ENCODE data around the gene CD300LG.

CD300LG gene

DNA sequence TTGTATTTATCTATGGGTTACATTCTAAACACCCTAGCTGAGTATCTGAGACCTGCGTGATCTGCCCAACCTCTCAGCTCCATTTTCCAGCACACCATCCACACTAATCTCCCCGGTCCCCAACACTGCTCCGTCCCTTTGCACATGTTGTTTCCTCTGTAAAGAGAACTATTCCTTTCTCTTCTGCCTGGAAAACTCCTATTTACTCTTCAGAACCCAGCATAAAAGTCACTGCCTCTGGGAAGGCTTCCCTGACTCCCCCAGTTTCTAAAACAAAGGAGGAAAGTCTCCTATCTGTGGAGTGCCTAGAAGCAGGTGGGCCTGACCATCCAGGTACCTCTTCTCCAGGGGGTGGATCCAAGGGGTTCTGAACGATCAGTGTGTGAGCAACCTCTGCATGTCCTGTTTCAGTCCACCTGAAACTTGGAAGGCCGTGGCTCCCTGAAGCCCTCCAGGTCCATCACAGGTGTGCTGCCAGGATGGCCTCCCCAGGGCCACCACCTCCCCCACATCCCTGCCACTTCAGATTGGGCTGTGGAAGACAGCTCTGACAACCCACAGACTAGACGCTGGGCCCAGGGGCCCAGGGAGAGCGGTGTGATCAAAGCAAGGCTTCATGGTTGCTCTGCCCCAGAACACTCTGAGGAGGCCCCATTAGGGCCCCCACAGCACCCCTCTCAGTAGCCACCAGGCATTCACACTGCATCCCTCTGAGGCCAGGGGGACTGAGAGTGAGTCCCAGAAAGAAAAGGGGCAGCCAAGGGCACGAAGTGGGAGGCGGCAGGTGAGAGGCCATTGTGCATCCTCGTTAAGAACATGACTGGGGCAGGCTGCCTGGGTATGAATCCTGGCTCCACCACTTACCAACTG is 34.3 kb upstream of the CD300LG start:
- H3K4me1 ChIP-seq (ENCODE audit: control insufficient read depth, insufficient read depth, low read length): peaks cover 9% of the 10 kb centered on the region
- no peak overlapping the region for H3K9ac ChIP-seq (ENCODE audit: low read length)
- peaks cover 23% of the 10 kb centered on the region; the same call in 1 of the 2 replicates for H3K36me3 ChIP-seq (ENCODE audit: control insufficient read depth, insufficient read depth, low read length)
- H3K9me3 ChIP-seq (ENCODE audit: control insufficient read depth, insufficient read depth, low read depth, low read length): no peaks in the 10 kb centered on the region
- no peaks in the 10 kb centered on the region for H3K27me3 ChIP-seq (ENCODE audit: control insufficient read depth, insufficient read depth, low read length)
- no peak overlapping the region for H3K4me3 ChIP-seq (ENCODE audit: low read depth, low read length)
- H3K27ac ChIP-seq (ENCODE audit: low read depth, low read length): no peak overlapping the region

DNA sequence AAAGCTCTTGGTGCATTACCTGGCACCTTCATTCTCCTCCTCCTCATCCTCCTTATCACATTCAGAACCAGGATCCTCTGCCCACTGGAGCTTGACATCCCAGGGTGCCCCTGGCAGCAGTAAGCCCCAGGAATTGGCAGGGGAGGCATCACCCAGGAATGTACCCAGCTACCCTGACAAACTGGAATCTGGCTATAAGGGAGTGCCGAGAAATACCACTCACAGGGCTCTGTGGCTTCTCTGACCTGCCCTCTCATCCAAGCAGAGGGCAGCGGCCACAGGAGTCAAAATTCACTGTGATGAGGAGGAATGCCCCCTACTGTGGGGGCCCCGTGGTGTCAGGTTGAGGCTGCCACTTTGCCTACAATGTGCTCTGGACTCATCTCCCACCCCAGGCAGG is 33.6 kb upstream of the CD300LG start:
- H3K4me3 ChIP-seq (ENCODE audit: low read depth, low read length): no peak overlapping the region
- H3K27ac ChIP-seq (ENCODE audit: low read depth, low read length): no peak overlapping the region
- H3K27me3 ChIP-seq (ENCODE audit: control insufficient read depth, insufficient read depth, low read length): no peaks in the 10 kb centered on the region
- peaks cover 22% of the 10 kb centered on the region; the same call in 1 of the 2 replicates for H3K36me3 ChIP-seq (ENCODE audit: control insufficient read depth, insufficient read depth, low read length)
- no peak overlapping the region for H3K9ac ChIP-seq (ENCODE audit: low read length)
- H3K9me3 ChIP-seq (ENCODE audit: control insufficient read depth, insufficient read depth, low read depth, low read length): no peaks in the 10 kb centered on the region
- H3K4me1 ChIP-seq (ENCODE audit: control insufficient read depth, insufficient read depth, low read length): peaks cover 9% of the 10 kb centered on the region

DNA sequence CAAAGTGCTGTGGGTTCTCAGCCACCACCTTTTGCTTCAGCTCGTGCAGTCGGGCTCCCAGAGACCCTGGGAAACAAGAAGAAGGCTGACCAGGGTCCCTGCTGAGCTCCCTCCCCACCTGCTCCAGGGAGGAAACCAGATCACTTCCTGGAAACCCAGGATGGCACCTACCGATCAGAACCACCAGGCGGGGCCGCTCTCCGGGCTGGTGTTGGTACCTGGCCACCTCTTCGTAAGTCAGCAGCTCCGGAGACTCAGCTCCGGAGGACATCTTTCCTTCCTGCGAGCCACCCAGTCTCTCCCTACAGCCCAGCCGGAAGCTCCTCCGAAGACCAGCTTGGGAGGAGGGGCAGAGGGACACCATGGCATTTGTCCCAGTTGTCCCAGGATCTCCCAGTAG is 33.0 kb upstream of the CD300LG start:
- H3K27ac ChIP-seq (ENCODE audit: low read depth, low read length): no peak overlapping the region
- no peak overlapping the region for H3K9ac ChIP-seq (ENCODE audit: low read length)

DNA sequence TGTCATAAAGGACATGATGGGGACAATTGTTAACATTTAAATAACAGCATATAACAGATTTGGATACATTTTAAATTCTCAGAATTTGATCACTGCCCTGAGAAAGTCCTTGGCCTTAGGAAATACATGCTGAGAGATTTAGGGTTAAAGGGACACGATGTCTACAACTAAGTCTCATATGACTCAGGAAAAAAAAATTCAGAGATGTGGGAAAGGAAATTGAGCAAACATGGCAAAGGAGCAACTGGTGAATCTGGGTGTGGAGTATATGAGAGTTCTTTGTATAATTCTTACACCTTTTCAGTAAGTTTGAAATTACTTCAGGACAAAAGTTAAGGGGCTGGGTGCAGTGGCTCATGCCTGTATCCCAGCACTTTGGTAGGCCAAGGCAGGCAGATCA is 32.3 kb upstream of the CD300LG start:
- peaks cover 9% of the 10 kb centered on the region for H3K4me1 ChIP-seq (ENCODE audit: control insufficient read depth, insufficient read depth, low read length)
- peaks cover 22% of the 10 kb centered on the region; the same call in 1 of the 2 replicates for H3K36me3 ChIP-seq (ENCODE audit: control insufficient read depth, insufficient read depth, low read length)
- H3K4me3 ChIP-seq (ENCODE audit: low read depth, low read length): no peak overlapping the region
- H3K9ac ChIP-seq (ENCODE audit: low read length): no peak overlapping the region
- H3K9me3 ChIP-seq (ENCODE audit: control insufficient read depth, insufficient read depth, low read depth, low read length): no peaks in the 10 kb centered on the region
- no peak overlapping the region for H3K27ac ChIP-seq (ENCODE audit: low read depth, low read length)
- H3K27me3 ChIP-seq (ENCODE audit: control insufficient read depth, insufficient read depth, low read length): no peaks in the 10 kb centered on the region

More for the DNA sequence above, 33.0 kb upstream of the CD300LG start:
- Histone ChIP-seq H3K36me3 (ENCODE audit: control insufficient read depth, insufficient read depth, low read length) (peaks cover 21% of the 10 kb centered on the region; the same call in 1 of the 2 replicates), H3K9me3 (ENCODE audit: control insufficient read depth, insufficient read depth, low read depth, low read length) (no peaks in the 10 kb centered on the region), H3K4me3 (ENCODE audit: low read depth, low read length) (no peak overlapping the region), H3K4me1 (ENCODE audit: control insufficient read depth, insufficient read depth, low read length) (peaks cover 9% of the 10 kb centered on the region), H3K27me3 (ENCODE audit: control insufficient read depth, insufficient read depth, low read length) (no peaks in the 10 kb centered on the region)

DNA sequence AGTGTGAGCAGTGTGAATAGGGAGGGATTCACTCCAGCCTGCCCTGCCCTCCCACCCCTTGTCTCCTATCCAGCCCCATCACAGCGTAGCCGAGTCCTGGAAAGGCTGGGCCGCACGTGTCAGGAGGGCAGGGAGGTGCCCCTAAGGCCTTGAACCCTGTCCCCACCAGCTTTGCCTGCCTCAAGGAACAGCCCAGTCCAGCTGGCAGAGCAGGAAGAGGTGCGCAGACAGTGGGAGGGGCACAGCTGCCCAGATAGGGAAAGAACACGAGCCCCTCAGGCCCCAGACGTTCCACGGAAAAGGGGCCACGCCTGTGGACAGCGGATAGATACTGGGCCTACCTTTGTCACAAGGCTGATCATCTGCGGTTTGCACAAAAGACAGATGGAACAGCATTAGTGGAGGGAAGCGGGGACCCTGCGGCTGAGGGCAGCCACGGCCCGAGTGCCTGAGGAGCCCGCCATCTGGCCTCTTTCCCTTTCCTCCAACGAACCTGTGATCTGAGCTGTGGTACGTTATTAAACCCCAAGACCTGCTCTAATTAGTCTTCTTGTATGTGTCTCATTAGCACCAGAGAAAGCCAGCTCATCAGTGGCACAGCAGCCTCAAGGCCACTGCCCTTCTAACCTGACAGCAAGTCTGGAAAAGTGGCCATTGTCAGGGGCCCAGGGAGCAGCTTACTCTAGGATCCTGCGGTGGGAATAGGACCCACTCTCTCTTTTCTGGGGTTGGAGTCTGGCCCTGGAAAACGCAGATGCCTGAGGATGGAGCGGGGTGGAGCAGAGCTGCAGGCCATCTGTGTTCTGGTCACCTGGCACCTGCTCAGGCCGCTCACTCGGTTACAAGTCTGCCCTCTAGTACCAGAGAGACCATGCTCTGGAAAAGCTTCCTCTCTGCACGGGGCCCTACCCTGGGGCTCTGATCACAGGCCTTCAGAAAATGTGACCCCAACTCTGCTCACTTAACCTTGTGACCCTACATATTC is 30.3 kb upstream of the CD300LG start:
- Histone ChIP-seq H3K27ac (ENCODE audit: low read depth, low read length) (no peak overlapping the region), H3K4me3 (ENCODE audit: low read depth, low read length) (no peak overlapping the region), H3K27me3 (ENCODE audit: control insufficient read depth, insufficient read depth, low read length) (no peaks in the 10 kb centered on the region), H3K36me3 (ENCODE audit: control insufficient read depth, insufficient read depth, low read length) (peaks cover 22% of the 10 kb centered on the region; the same call in 1 of the 2 replicates), H3K9me3 (ENCODE audit: control insufficient read depth, insufficient read depth, low read depth, low read length) (no peaks in the 10 kb centered on the region), H3K9ac (ENCODE audit: low read length) (no peak overlapping the region), H3K4me1 (ENCODE audit: control insufficient read depth, insufficient read depth, low read length) (peaks cover 9% of the 10 kb centered on the region)

DNA sequence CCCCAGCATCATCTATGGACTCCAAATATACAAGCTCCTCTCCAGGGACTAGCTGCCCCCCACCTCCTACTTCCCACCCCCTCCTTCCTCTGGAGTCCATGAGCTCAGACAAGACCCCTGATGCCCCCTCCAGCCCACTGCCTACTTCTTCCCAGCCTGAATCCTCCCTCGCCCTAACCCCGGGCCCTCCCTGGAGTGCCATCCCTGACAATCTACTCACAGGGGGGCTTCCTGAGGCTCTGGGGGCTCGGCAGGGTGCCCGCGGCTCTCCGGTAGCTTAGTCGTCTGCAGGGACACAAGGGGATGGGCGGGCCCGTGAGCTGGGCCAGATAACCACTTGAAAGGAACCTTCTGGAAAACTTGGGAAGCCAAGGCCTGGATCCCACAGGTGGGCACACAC is 29.1 kb upstream of the CD300LG start:
- Histone ChIP-seq H3K9ac (ENCODE audit: low read length) (no peak overlapping the region), H3K4me3 (ENCODE audit: low read depth, low read length) (no peak overlapping the region), H3K27ac (ENCODE audit: low read depth, low read length) (no peak overlapping the region), H3K9me3 (ENCODE audit: control insufficient read depth, insufficient read depth, low read depth, low read length) (no peaks in the 10 kb centered on the region), H3K27me3 (ENCODE audit: control insufficient read depth, insufficient read depth, low read length) (no peaks in the 10 kb centered on the region), H3K36me3 (ENCODE audit: control insufficient read depth, insufficient read depth, low read length) (peaks cover 22% of the 10 kb centered on the region; the same call in 1 of the 2 replicates), H3K4me1 (ENCODE audit: control insufficient read depth, insufficient read depth, low read length) (peaks cover 9% of the 10 kb centered on the region)

DNA sequence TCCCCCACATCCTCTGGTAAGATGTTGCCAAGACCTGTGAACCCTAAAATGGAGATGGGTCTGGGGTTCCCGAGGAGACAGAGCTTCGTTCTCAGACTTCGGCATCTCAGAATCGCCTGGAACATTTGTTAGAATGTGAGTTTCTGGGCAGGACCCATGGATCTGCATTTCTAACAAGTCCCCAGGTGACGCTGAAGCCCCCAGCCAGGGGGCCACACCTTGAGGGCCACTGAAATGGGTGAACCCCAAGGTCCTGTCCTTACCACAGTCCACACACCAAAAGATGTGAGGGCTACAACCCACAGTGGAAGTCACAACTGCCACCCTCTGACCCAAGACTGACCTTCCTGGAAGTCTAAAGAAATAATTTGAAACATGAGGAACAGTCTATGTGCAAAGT is 28.0 kb upstream of the CD300LG start:
- H3K4me3 ChIP-seq (ENCODE audit: low read depth, low read length): no peak overlapping the region
- no peak overlapping the region for H3K9ac ChIP-seq (ENCODE audit: low read length)
- H3K27ac ChIP-seq (ENCODE audit: low read depth, low read length): no peak overlapping the region
- H3K36me3 ChIP-seq (ENCODE audit: control insufficient read depth, insufficient read depth, low read length): peaks cover 15% of the 10 kb centered on the region; the same call in 1 of the 2 replicates
- no peaks in the 10 kb centered on the region for H3K9me3 ChIP-seq (ENCODE audit: control insufficient read depth, insufficient read depth, low read depth, low read length)
- H3K4me1 ChIP-seq (ENCODE audit: control insufficient read depth, insufficient read depth, low read length): peaks cover 4% of the 10 kb centered on the region; the same call in 1 of the 2 replicates
- no peaks in the 10 kb centered on the region for H3K27me3 ChIP-seq (ENCODE audit: control insufficient read depth, insufficient read depth, low read length)

DNA sequence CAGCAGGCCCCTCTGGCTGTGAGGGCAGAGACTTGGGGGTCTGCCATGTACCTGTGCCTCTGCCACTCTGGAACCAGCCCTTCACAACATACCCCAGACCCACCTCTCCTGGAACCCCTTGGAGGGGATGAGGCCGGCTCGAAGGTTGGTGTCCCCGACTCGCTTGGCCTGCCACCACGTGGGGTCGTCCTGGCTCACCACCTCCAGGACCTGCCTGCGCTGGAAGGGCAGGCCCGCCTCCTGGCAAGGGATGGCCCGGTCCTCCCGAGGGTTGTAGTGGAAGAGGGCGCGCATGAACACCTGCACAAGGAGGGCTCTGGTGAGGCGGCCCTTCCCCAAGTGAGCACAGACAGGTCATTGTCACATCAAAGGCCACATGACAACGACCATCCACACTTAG is 26.2 kb upstream of the CD300LG start:
- Histone ChIP-seq H3K4me3 (ENCODE audit: low read depth, low read length) (no peak overlapping the region), H3K9ac (ENCODE audit: low read length) (no peak overlapping the region), H3K27me3 (ENCODE audit: control insufficient read depth, insufficient read depth, low read length) (no peaks in the 10 kb centered on the region), H3K36me3 (ENCODE audit: control insufficient read depth, insufficient read depth, low read length) (peaks cover 7% of the 10 kb centered on the region; the same call in 1 of the 2 replicates), H3K27ac (ENCODE audit: low read depth, low read length) (no peak overlapping the region), H3K9me3 (ENCODE audit: control insufficient read depth, insufficient read depth, low read depth, low read length) (no peaks in the 10 kb centered on the region), H3K4me1 (ENCODE audit: control insufficient read depth, insufficient read depth, low read length) (0 out of 2 replicates have a peak, but pooled peaks cover 3% of the 10 kb centered on the region)

DNA sequence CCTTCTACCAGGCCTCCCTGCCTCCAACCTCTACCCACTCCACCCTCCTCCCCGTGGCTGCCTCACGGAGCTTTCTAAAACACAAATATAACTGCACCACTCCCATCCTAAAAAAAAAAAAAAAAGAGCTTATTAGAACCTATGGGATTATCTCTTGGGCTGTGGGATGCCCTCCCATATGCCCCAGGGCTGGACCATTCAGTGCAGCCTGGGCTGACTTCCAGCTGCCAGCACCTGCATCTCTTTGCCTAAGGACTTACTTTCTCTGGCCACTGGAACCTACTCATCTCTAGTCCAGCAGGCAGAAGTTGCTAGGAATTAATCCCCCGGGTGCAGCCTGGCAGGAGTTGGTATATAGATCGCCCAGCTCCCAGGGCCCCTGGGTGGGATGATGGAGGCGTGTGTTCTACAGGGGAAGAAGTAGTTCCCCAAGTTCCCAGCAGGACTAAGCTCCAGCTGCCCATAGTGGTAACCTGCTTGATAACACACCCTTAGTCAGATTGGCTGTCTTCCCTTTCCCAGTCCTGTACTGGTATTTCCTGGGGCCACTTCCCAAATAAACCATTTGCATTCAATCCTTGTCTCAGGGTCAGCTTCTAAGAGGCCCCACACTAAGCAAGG is 24.3 kb upstream of the CD300LG start:
- peaks cover 10% of the 10 kb centered on the region; the same call in 1 of the 2 replicates for H3K4me1 ChIP-seq (ENCODE audit: control insufficient read depth, insufficient read depth, low read length)

DNA sequence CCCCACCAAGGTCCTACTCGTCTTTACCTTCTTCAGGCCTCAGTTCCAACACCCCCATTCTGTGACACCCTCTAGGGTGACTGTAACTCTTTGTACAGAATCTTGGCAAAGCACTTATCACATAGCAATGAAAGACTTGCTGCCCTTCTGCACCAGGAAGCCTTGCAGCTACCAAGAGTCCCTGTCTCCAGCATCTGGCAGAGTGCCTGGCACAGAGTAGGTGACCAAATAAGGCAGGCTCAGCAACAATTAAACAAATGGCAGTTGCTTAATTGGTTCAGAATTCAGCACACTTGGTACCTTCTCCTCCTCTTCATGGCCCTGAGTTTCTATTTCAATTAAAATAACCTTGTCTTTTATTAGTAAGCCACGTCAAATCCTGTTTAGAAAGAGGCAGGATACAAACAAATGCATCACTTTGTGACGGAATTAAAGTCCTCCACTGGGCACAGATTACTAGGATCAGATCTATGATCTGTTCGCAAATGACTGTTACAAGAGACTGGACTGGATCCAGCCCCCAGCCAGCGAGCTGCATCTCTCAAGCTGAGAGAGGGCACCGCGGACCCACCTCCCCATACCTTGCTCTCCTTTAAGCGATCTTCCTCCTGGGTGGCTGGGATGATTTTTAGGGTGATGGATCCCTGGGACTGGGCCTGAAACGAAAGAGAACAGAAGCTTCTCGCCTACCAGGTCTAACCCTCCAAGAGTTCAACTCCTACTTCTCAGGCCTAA is 23.5 kb upstream of the CD300LG start:
- Histone ChIP-seq H3K27me3 (ENCODE audit: control insufficient read depth, insufficient read depth, low read length) (no peaks in the 10 kb centered on the region), H3K9ac (ENCODE audit: low read length) (no peak overlapping the region), H3K4me3 (ENCODE audit: low read depth, low read length) (no peak overlapping the region), H3K36me3 (ENCODE audit: control insufficient read depth, insufficient read depth, low read length) (peaks cover 7% of the 10 kb centered on the region; the same call in 1 of the 2 replicates), H3K9me3 (ENCODE audit: control insufficient read depth, insufficient read depth, low read depth, low read length) (no peaks in the 10 kb centered on the region), H3K27ac (ENCODE audit: low read depth, low read length) (no peak overlapping the region), H3K4me1 (ENCODE audit: control insufficient read depth, insufficient read depth, low read length) (peaks cover 10% of the 10 kb centered on the region; the same call in 1 of the 2 replicates)

More for the DNA sequence above, 24.3 kb upstream of the CD300LG start:
- Histone ChIP-seq H3K9me3 (ENCODE audit: control insufficient read depth, insufficient read depth, low read depth, low read length) (no peaks in the 10 kb centered on the region), H3K27me3 (ENCODE audit: control insufficient read depth, insufficient read depth, low read length) (no peaks in the 10 kb centered on the region), H3K4me3 (ENCODE audit: low read depth, low read length) (no peak overlapping the region), H3K27ac (ENCODE audit: low read depth, low read length) (no peak overlapping the region), H3K36me3 (ENCODE audit: control insufficient read depth, insufficient read depth, low read length) (peaks cover 7% of the 10 kb centered on the region; the same call in 1 of the 2 replicates), H3K9ac (ENCODE audit: low read length) (no peak overlapping the region)

Data from HUES6 (cell line).